ENCODE measurements around the gene NTN5. TPM values are rescaled to one million over a fixed set of nuclear protein-coding genes. Genes with fewer than 3 reads are reported as not detected.
"Not testable (repeated sequence)": the region's sequence is repeated elsewhere in the genome, so short reads cannot be mapped to it uniquely, and the experiment has no call there.

NTN5 gene
- total RNA-seq, 4 donors from 2014 or later, result 0.64 to 2.2 (median 1.3) TPM

DNA sequence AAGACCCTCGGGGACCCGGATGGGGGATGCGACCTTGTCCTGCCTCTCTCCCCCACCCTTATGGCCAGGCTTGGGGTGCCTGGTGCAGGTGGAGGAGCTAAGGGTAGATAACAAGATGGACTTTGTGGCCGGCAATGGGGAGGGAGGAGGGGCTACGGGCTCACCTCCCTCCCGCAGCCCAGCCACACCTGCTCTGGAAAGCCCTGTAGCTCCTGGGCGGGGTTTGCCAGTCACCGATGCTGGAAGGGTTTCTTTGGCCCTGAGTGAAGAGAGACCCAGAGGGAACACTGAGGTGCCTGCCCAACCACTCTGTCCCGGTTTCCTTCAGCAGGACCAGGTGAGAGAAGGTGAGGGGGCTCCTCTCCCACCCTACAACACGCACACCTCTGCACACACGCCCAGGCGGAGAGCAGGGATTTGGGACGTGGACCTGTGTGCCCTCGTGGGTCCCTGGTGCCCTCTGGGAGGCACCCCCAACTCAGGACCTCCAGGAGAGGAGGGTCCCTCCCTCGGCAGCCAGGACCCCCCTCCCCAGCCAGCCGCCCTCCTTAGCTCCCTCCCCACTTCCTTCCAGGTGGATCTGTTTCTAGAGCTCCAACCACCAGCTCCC lies 23.0 kb upstream of the NTN5 start, which contains the start of gene FUT2:
Gene FUT2 (plus strand): TSS at position 229 of the 610 bp plus-strand sequence. CDS start 6,986 bp downstream, outside the sequence.
- H3K4me3 ChIP-seq, result peak within 1 kb of the TSS; percentile 46
- H3K4me1 ChIP-seq, result peaks cover 21% of the 10 kb centered on the region
- TF ChIP-seq CTCF (IDR thresholded peaks at IDR 0.05) (no peak), EP300 (IDR thresholded peaks at IDR 0.05) (no peak), POLR2AphosphoS5 (IDR thresholded peaks at IDR 0.05) (no peak), POLR2A (IDR thresholded peaks at IDR 0.05) (no peak)
- H3K27me3 ChIP-seq, result no peaks in the 10 kb centered on the region
- 36% methylated on average over 14 of the region's 16 CpGs for WGBS
- no peaks in the 10 kb centered on the region for H3K36me3 ChIP-seq
- peak within 1 kb of the TSS; percentile 80 for H3K27ac ChIP-seq
- no peak for DNase-seq (ENCODE audit: low spot score in 2 of 2)
- H3K9me3 ChIP-seq, result no peaks in the 10 kb centered on the region

DNA sequence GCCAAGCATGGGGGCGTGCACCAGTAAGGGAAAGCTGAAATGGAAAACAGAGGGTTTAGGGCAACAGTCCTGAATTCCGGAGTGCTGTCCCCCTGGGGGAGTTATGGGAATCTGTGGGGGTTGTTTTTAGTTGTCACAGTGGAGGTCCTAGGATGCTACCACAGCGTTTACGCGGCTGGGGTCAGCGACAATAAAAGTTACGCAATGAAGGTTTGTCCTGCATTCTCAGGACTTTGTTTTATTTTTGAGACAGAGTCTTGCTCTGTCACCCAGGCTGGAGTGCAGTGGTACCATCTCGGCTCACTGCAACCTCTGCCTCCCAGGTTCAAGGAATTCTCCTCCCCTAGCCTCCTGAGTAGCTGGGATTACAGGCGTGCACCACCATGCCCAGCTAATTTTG lies 20.8 kb upstream of the NTN5 start:
- H3K27me3 ChIP-seq; DNase-seq (ENCODE audit: low spot score in 2 of 2); H3K27ac ChIP-seq; H3K9me3 ChIP-seq; H3K36me3 ChIP-seq; H3K4me3 ChIP-seq: not testable (repeated sequence)
- H3K4me1 ChIP-seq, result peaks cover 26% of the 10 kb centered on the region
- 86% methylated on average over 9 of the region's 9 CpGs for WGBS

DNA sequence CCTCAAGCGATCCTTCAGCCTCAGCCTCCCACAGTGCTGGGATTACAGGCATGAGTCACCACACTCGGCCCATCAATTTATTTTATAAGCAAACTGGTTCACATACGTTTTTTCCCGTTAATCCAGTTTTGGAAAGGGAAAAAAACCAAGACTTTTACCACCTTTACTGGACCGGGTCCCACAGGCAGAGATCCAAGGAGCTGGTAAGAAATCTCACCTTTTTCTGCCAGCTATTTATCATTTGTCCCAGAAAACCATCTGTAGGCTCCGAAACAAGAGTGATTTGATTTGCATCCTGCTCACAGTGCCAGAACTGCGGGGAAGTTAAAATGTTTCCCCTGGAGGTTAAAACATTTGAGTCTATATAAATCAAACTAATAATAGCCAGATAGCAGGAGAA lies 16.6 kb upstream of the NTN5 start:
- H3K36me3 ChIP-seq, result no peaks in the 10 kb centered on the region
- no peak overlapping the region for H3K27ac ChIP-seq
- no peak for DNase-seq (ENCODE audit: low spot score in 2 of 2)
- no peak for TF ChIP-seq CTCF (IDR thresholded peaks at IDR 0.05)
- no peak for TF ChIP-seq POLR2AphosphoS5 (IDR thresholded peaks at IDR 0.05)
- TF ChIP-seq EP300 (IDR thresholded peaks at IDR 0.05), result no peak
- no peak for TF ChIP-seq POLR2A (IDR thresholded peaks at IDR 0.05)
- H3K9me3 ChIP-seq, result no peaks in the 10 kb centered on the region
- no peaks in the 10 kb centered on the region for H3K27me3 ChIP-seq
- H3K4me3 ChIP-seq, result no peak overlapping the region
- H3K4me1 ChIP-seq, result peaks cover 5% of the 10 kb centered on the region
- 41% methylated on average over 7 of the region's 7 CpGs for WGBS

DNA sequence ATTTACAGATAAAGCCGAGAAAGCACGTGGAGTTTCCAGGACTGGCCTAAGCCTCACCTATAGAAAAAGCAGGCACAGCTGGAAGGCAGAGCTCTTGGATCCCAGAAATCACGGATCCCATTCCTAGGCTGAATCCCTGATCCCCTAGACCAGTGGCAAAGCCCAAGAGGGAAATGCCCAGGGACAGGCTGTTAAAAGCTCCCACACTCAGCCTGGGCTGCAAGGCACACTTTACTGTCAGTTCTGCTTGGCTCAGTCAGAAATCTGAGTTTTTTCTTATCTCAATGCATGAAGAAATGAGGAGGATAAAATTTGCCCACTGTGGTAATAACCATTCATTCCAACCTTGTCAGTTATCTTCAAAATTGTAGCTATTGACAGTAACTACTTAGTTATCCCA lies 15.0 kb upstream of the NTN5 start:
- Histone ChIP-seq H3K27ac (no peak overlapping the region), H3K36me3 (no peaks in the 10 kb centered on the region), H3K4me1 (peaks cover 8% of the 10 kb centered on the region), H3K9me3 (no peaks in the 10 kb centered on the region), H3K27me3 (no peaks in the 10 kb centered on the region), H3K4me3 (no peak overlapping the region)
- TF ChIP-seq EP300 (IDR thresholded peaks at IDR 0.05), result no peak
- DNase-seq (ENCODE audit: low spot score in 2 of 2), result no peak
- 80% methylated on average over 3 of the region's 3 CpGs for WGBS

- 91% methylated on average over 7 of the region's 7 CpGs for WGBS
Observed at GRCh38 chr19:48686637-48687036, 13.8 kb upstream of the NTN5 start.

DNA sequence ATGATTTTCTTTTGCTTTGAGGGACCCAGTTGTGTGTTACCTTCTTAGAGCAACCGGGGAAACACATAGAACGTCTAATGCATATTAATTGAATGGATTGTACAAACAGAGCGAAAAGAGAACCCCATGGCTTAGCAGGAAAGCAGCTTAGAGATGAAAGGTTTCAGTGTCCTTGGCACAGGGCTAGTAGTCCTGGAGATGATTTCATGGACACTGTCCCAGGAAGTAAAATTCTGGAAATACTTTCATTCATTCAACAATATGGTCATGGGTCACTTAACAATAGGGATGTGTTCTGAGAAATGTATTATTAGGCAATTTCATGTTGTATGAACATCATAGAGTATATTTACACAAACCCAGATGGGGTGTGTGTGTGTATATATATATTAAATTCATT lies 13.3 kb upstream of the NTN5 start:
- H3K9me3 ChIP-seq, result no peaks in the 10 kb centered on the region
- no peak for DNase-seq (ENCODE audit: low spot score in 2 of 2)
- no peak overlapping the region for H3K27ac ChIP-seq

More at GRCh38 chr19:48686637-48687036, 13.8 kb upstream of the NTN5 start:
- DNase-seq (ENCODE audit: low spot score in 2 of 2); H3K4me1 ChIP-seq; H3K27me3 ChIP-seq; H3K27ac ChIP-seq; H3K4me3 ChIP-seq; H3K9me3 ChIP-seq; H3K36me3 ChIP-seq: not testable (repeated sequence)

More for the DNA sequence above, 13.3 kb upstream of the NTN5 start:
- peaks cover 8% of the 10 kb centered on the region for H3K4me1 ChIP-seq
- WGBS, result 80% methylated on average over 3 of the region's 3 CpGs
- H3K36me3 ChIP-seq, result no peaks in the 10 kb centered on the region
- no peak overlapping the region for H3K4me3 ChIP-seq
- no peak for TF ChIP-seq CTCF (IDR thresholded peaks at IDR 0.05)
- no peak for TF ChIP-seq EP300 (IDR thresholded peaks at IDR 0.05)
- TF ChIP-seq POLR2A (IDR thresholded peaks at IDR 0.05), result no peak
- no peak for TF ChIP-seq POLR2AphosphoS5 (IDR thresholded peaks at IDR 0.05)
- no peaks in the 10 kb centered on the region for H3K27me3 ChIP-seq

All from suprapubic skin (tissue), 4 donors.